BLaER1 treated with 17β-estradiol and CSF1 and Interleukin-3, amounts not matched to agents 10 nM and 100 nM (cell line): ENCODE results near the gene MARCHF6.
A peak's percentile ranks its signal among the peaks of the same experiment; 100 is the strongest.
"Not testable (repeated sequence)": the region's sequence is repeated elsewhere in the genome, so short reads cannot be mapped to it uniquely, and the experiment has no call there.

Experiments used
- H3K27ac ChIP-seq, 11 experiments: shearing (Covaris generic); formaldehyde crosslinking; 2 replicates each; pipeline ENCODE4 v1.8.1; 2022
- H3K27me3 ChIP-seq, 11 experiments: shearing (Covaris generic); formaldehyde crosslinking; 2 replicates each; pipeline ENCODE4 v1.8.1; 2022
- H3K36me3 ChIP-seq, 11 experiments: shearing (Covaris generic); formaldehyde crosslinking; 2 replicates each; pipeline ENCODE4 v1.8.1; 2022
- H3K4me1 ChIP-seq, 10 experiments: shearing (Covaris generic); formaldehyde crosslinking; 2 replicates each; pipeline ENCODE4 v1.8.1; 2022
- H3K4me2 ChIP-seq, 11 experiments: shearing (Covaris generic); formaldehyde crosslinking; 2 replicates each; pipeline ENCODE4 v1.8.1; 2022
- H3K4me3 ChIP-seq, 10 experiments: shearing (Covaris generic); formaldehyde crosslinking; 2 replicates each; pipeline ENCODE4 v1.8.1; 2022
- H3K9ac ChIP-seq, 11 experiments: shearing (Covaris generic); formaldehyde crosslinking; 2 replicates each; pipeline ENCODE4 v1.8.1; 2022
- H3K9me3 ChIP-seq, 11 experiments: shearing (Covaris generic); formaldehyde crosslinking; replicated peaks in 1 of 11; 2 replicates each; pipeline ENCODE4 v1.8.1; 2022
- H4K20me1 ChIP-seq, 11 experiments: shearing (Covaris generic); formaldehyde crosslinking; 2 replicates each; pipeline ENCODE4 v1.8.1; 2022
- Cebpa-rat ChIP-seq, 11 experiments: shearing (Covaris generic); IDR thresholded peaks; 2 replicates each; pipeline ENCODE4 v1.8.1; 2022

MARCHF6 gene

GRCh38 chr5:10366310-10367272 lies 13.1 kb downstream of the MARCHF6 start:
- Histone ChIP-seq H3K4me2 (peak overlapping the region in 3 of 11 experiments; percentile 1 to 36 (median 34); a peak in 4 of 22 replicates), H3K9ac (0 out of 22 replicates have a peak overlapping the region, but pooled peaks of 1 of the 11 experiments have one; percentile 8), H3K4me1 (peaks cover 0 to 58% (median 14%) of the 10 kb centered on the region in 10 experiments; a peak in 12 of 20 replicates), H3K9me3 (peaks cover 0 to 55% (median 26%) of the 10 kb centered on the region in 11 experiments; a peak in 18 of 22 replicates), H4K20me1 (peaks cover 70 to 99% (median 97%) of the 10 kb centered on the region in 11 experiments), H3K36me3 (peaks cover 0 to 66% (median 52%) of the 10 kb centered on the region in 11 experiments; a peak in 20 of 22 replicates), H3K27me3 (no peaks in the 10 kb centered on the region), H3K27ac (no peak overlapping the region; a peak in 1 of 22 replicates), H3K4me3 (no peak overlapping the region)
- no peak for TF ChIP-seq Cebpa-rat (IDR thresholded peaks at IDR 0.05)

GRCh38 chr5:10367579-10367978 lies 14.1 kb downstream of the MARCHF6 start:
- peaks cover 0 to 49% (median 14%) of the 10 kb centered on the region in 10 experiments; a peak in 12 of 20 replicates for H3K4me1 ChIP-seq
- H3K27me3 ChIP-seq = no peaks in the 10 kb centered on the region
- H3K27ac ChIP-seq = no peak overlapping the region
- peaks cover 0 to 60% (median 30%) of the 10 kb centered on the region in 11 experiments; a peak in 18 of 22 replicates for H3K9me3 ChIP-seq
- TF ChIP-seq Cebpa-rat (IDR thresholded peaks at IDR 0.05) = no peak
- H3K4me3 ChIP-seq = no peak overlapping the region
- no peak overlapping the region for H3K9ac ChIP-seq
- no peak overlapping the region for H3K4me2 ChIP-seq
- H3K36me3 ChIP-seq = peaks cover 0 to 64% (median 52%) of the 10 kb centered on the region in 11 experiments; a peak in 20 of 22 replicates
- H4K20me1 ChIP-seq = peaks cover 66 to 99% (median 97%) of the 10 kb centered on the region in 11 experiments

GRCh38 chr5:10370931-10371330 lies 17.4 kb downstream of the MARCHF6 start:
- Histone ChIP-seq H3K27me3 (no peaks in the 10 kb centered on the region), H3K36me3 (peaks cover 2 to 76% (median 54%) of the 10 kb centered on the region in 11 experiments), H3K27ac (no peak overlapping the region), H3K9me3 (peaks cover 0 to 80% (median 56%) of the 10 kb centered on the region in 11 experiments; a peak in 19 of 22 replicates), H3K4me1 (peaks cover 0 to 25% (median 7%) of the 10 kb centered on the region in 10 experiments; a peak in 10 of 20 replicates), H3K4me2 (no peak overlapping the region), H3K9ac (no peak overlapping the region), H3K4me3 (no peak overlapping the region), H4K20me1 (peaks cover 67 to 99% (median 97%) of the 10 kb centered on the region in 11 experiments; a peak in 21 of 22 replicates)
- TF ChIP-seq Cebpa-rat (IDR thresholded peaks at IDR 0.05) = no peak

GRCh38 chr5:10371369-10371768 lies 17.9 kb downstream of the MARCHF6 start:
- not testable (repeated sequence) for H3K4me2 ChIP-seq, H3K27me3 ChIP-seq, H3K27ac ChIP-seq, H3K4me3 ChIP-seq, H3K9ac ChIP-seq
- H4K20me1 ChIP-seq = peaks cover 68 to 99% (median 97%) of the 10 kb centered on the region in 11 experiments; a peak in 21 of 22 replicates
- H3K4me1 ChIP-seq = peaks cover 0 to 20% (median 7%) of the 10 kb centered on the region in 10 experiments; a peak in 13 of 20 replicates
- H3K36me3 ChIP-seq = peaks cover 6 to 78% (median 58%) of the 10 kb centered on the region in 11 experiments
- H3K9me3 ChIP-seq = peaks cover 0 to 79% (median 59%) of the 10 kb centered on the region in 11 experiments; a peak in 19 of 22 replicates

- H3K36me3 ChIP-seq = peaks cover 14 to 76% (median 63%) of the 10 kb centered on the region in 11 experiments
- no peak overlapping the region for H3K4me2 ChIP-seq
- no peak overlapping the region for H3K9ac ChIP-seq
- no peaks in the 10 kb centered on the region for H3K27me3 ChIP-seq
- peaks cover 70 to 99% (median 97%) of the 10 kb centered on the region in 11 experiments for H4K20me1 ChIP-seq
- H3K27ac ChIP-seq = no peak overlapping the region
- H3K9me3 ChIP-seq = peaks cover 0 to 82% (median 62%) of the 10 kb centered on the region in 11 experiments; a peak in 19 of 22 replicates
- peaks cover 5 to 21% (median 12%) of the 10 kb centered on the region in 10 experiments; a peak in 17 of 20 replicates for H3K4me1 ChIP-seq
- H3K4me3 ChIP-seq = no peak overlapping the region
- no peak for TF ChIP-seq Cebpa-rat (IDR thresholded peaks at IDR 0.05)
Measured at GRCh38 chr5:10372726-10373709, 19.5 kb downstream of the MARCHF6 start.

- Histone ChIP-seq H3K9ac (no peak overlapping the region), H3K36me3 (peaks cover 27 to 76% (median 62%) of the 10 kb centered on the region in 11 experiments), H3K9me3 (peaks cover 0 to 70% (median 49%) of the 10 kb centered on the region in 11 experiments; a peak in 19 of 22 replicates), H3K27me3 (no peaks in the 10 kb centered on the region), H3K4me2 (no peak overlapping the region), H3K4me3 (no peak overlapping the region), H4K20me1 (peaks cover 60 to 99% (median 96%) of the 10 kb centered on the region in 11 experiments), H3K27ac (no peak overlapping the region), H3K4me1 (peaks cover 0 to 9% (median 8%) of the 10 kb centered on the region in 10 experiments; a peak in 13 of 20 replicates)
- TF ChIP-seq Cebpa-rat (IDR thresholded peaks at IDR 0.05) = no peak
Measured at GRCh38 chr5:10374046-10375022, 20.8 kb downstream of the MARCHF6 start.

- H3K36me3 ChIP-seq = peaks cover 35 to 85% (median 68%) of the 10 kb centered on the region in 11 experiments
- peaks cover 60 to 100% (median 98%) of the 10 kb centered on the region in 11 experiments for H4K20me1 ChIP-seq
- not testable (repeated sequence) for H3K27ac ChIP-seq
Measured at GRCh38 chr5:10375146-10375545, 21.7 kb downstream of the MARCHF6 start.

More at GRCh38 chr5:10375146-10375545, 21.7 kb downstream of the MARCHF6 start:
- not testable (repeated sequence) for H3K4me3 ChIP-seq, H3K27me3 ChIP-seq, H3K9ac ChIP-seq, H3K4me2 ChIP-seq, H3K4me1 ChIP-seq
- H3K9me3 ChIP-seq = peaks cover 0 to 64% (median 46%) of the 10 kb centered on the region in 11 experiments; a peak in 19 of 22 replicates
